HG03378 (cell line): ENCODE results near the gene ZNF765.
"Not testable (repeated sequence)": the region's sequence is repeated elsewhere in the genome, so short reads cannot be mapped to it uniquely, and the experiment has no call there.

Source experiments
- ATAC-seq: cut with Tn5 transposase; IDR thresholded peaks from one replicate; pipeline ENCODE4 v1.9.1; 2021; ENCODE audit warnings: mild to moderate bottlenecking, moderate library complexity; ENCODE audit not compliant: unreplicated experiment

ZNF765 gene

DNA sequence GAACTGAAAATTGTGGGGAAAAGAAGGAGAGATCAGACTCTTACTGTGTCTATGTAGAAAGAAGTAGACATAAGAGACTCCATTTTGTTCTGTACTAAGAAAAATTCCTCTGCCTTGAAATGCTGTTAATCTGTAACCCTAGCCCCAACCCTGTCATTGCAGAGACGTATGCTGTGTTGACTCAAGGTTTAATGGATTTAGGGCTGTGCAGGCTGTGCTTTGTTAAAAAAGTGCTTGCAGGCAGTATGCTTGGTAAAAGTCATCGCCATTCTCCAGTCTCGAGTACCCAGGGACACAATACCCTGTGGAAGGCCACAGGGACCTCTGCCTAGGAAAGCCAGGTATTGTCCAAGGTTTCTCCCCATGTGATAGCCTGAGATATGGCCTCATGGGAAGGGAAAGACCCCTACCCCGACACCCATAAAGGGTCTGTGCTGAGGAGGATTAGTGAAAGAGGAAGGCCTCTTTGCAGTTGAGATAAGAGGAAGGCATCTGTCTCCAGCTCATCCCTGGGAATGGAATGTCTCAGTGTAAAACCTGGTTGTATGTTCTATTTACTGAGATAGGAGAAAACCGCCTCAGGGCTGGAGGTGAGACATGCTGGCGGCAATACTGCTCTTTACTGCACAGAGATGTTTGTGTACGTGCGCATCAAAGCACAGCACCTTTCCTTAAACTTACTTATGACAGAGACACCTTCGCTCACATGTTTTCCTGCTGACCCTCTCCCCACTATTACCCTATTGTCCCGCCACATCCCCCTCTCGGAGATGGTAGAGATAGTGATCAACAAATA, 25.8 kb downstream of the ZNF765 start:
- not testable (repeated sequence) for ATAC-seq

DNA sequence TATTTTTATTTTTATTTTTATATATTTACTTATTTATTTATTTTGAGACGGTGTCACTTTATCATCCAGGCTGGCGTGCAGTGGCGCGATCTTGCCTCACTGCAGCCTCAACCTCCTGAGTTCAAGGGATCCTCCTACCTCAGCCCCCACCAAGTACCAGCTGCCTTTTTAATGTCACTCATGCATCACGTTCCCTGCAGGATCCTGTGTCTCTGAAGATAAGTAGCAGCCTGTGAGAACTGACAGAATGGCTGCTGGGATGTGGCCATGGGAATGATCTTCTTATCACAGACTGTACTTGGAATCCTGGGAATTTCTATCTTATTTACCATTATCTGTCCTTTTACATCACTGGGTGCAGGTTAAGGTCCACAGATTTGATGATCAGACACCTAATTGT, 27.6 kb downstream of the ZNF765 start:
- no peak for ATAC-seq

DNA sequence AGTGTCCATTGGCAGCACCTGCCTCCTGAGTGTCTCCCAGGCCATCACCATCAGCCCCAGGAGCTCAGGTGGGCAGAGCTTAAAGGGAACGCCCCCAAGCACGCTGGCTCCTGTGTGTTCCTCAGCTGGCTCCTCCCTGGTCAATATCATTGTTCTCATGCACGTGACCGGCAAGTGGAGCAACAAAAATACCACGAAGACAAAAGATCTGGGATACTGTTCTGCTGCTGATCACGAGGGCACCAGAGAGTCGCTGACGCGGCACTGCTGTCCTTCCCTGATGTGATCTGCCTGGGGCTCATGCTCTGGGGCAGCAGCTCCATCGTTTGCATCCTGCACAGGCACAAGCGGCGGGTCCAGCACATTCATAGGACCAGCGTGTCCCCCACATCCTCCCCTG, 28.1 kb downstream of the ZNF765 start:
- ATAC-seq: not testable (repeated sequence)

DNA sequence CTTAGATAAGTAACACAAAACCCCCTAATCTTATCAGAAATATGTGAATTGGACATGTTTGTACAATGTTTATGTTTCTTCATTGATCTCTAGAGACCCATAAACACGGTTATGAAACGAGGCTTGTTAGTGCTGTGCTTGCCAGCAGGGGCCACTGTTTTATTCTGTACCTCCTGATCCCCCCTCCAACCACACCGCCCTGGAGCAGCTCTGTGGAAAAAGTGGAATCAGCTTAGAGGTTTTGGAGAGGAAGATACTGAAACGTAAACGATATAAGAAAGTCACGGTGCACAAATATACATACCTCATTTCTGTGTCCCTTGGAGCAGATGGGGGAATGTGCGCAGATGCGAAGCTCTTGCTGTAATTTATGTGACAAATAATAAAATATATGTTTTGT, 28.7 kb downstream of the ZNF765 start:
- ATAC-seq: not testable (repeated sequence)

DNA sequence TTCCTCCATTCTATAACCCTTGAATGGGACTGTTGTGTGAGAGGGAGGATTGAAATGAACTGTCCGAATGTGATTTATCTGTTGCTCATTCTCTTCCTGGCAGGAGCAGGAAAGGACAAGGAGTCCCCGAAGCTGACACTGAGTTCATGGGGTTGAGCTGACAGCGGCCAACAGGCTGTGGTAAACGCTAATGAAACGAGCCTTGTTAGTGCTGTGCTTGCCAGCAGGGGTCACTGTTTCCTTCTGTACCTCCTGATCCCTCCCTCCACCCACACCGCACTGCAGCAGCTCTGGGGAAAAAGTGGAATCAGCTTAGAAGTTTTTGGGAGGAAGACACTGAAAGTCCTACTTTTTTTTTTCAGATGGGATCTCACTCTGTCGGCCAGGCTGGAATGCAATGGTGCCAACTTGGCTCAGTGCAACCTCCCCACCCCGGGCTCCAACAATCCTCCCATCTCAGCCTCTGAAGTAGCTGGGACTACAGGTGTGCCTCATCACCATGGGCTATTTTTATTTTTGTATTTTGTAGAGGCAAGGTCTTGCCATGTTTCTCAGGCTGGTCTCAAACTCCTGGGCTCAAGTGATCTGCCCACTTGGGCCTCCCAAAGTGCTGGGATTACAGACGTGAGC, 30.1 kb downstream of the ZNF765 start:
- ATAC-seq: no peak

DNA sequence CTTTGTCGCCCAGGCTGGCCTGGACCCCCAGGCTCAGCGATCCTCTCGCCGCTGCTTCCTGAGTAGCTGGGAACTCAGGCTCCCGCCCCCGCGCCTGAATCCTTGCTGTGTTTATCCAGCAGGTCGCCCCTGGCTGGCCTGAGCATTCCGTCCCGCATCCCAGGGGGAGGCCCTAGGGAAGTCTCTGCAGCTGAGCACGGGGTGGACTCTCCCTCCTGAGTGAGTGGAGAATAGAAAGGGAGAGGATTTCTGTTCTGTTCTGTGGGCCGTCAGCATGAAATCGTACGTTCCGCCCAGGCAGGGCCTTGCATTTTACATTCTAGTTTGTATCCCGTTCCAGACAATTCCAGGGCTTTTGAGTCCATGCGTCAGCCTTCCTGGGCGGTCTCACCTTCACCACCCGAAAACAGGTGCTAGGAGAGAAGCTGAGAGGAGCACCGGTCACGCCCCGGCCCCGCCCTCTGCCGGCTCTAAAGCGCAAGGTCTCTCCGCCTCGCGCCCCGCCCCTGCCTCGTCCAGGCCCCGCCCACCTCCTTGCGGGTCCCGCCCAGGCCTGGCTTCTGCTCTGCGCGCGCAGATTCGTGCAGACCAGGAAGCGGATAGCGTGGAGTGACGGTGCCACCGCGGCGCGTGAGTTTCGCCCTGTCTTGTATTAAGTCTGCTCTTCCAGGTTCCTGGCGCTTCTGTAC, 36.6 kb downstream of the ZNF765 start, which contains the start of gene ZNF761:
ZNF761 (plus strand) TSS at position 586 of the 689 bp plus-strand sequence. CDS start 15,285 bp downstream, outside the sequence.
- ATAC-seq: peak; percentile 81

DNA sequence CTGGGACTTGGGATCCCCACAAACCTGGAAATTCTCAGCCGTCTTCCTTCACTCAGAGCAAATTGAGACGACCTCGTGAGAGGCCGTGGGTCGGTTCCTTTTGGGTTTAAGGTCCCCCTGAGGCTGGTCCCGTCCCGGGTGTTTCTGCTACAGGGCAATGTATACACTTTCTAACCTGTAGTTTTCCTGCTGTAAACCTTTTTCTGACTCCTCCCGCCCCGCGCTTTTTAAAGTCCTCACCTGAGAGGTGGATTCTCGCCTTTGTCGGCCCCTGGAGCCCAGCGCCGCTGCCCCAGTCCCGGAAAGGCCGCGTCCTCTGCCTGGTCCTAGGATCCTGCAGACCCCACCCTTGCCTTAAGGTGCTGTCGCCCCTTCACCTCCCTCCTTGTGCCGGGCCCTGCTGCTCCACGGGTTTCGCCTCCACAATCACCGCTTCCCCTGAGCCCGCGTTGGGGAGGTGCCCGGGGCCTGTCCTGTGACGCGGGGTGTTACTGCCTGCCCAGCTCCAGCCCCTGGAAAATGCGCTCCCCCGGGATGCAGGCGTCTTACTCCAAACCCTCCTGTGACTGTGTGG, 37.2 kb downstream of the ZNF765 start:
- peak; percentile 37 for ATAC-seq

DNA sequence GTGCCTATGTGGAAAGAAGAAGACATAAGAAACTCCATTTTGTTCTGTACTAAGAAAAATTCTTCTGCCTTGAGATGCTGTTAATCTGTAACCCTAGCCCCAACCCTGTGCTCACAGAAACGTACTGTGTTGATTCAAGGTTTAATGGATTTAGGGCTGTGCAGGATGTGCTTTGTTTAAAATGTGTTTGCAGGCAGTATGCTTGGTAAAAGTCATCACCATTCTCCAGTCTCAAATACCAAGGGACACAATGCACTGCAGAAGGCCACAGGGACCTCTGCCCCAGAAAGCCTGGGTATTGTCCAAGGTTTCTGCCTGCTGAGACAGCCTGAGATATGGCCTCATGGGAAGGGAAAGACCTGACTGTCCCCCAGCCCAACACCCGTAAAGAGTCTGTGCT, 48.9 kb downstream of the ZNF765 start:
- ATAC-seq: not testable (repeated sequence)

DNA sequence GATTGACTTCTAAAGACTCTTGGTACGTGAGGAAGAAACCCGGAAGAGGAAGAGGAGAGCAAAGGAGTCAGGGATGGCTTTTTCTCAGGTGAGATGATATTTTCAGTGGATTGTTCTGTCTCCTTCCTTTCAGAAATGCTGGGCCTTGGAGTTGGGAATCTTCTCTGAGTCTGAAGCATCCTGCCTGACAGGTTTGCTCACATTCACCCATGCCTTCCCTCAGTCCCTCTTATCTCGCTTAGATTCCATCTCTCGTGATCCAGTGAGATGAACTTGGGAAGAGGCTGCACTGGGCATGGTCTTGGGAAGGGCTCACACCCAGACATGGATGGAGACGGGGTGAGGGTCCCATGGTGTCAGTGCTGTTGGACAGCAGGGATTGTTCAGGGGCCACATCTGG, 52.2 kb downstream of the ZNF765 start:
- not testable (repeated sequence) for ATAC-seq

DNA sequence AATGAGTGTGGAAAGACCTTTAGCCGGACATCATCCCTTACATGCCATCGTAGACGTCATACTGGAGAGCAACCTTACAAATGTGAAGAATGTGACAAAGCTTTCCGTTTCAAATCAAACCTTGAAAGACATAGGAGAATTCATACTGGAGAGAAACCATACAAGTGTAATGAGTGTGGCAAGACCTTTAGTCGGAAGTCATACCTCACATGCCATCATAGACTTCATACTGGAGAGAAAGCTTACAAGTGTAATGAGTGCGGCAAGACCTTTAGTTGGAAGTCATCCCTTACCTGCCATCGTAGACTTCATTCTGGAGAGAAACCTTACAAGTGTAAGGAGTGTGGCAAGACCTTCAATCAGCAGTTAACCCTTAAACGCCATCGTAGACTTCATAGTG, 60.9 kb downstream of the ZNF765 start:
- ATAC-seq: no peak

DNA sequence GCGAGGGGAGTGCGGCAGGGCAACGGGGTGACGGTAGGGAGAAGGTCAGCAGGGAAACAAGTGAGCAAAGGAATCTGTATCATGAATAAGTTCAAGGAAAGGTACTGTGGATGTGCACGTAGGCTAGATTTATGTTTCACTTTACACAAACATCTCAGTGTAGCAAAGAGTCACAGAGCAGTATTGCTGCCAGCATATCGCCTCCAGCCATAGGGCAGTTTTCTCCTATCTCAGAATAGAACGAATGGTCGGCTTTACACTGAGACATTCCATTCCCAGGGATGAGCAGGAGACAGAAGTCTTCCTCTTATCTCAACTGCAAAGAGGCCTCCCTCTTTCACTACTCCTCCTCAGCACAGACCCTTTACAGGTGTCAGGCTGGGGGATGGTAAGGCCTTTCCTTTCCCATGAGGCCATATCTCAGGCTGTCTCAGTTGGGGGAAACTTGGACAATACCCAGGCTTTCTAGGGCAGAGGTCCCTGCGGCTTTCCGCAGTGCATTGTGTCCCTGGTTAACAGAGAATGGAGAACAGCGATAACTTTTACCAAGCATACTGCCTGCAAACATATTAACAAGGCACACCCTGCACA, 65.3 kb downstream of the ZNF765 start:
- not testable (repeated sequence) for ATAC-seq

DNA sequence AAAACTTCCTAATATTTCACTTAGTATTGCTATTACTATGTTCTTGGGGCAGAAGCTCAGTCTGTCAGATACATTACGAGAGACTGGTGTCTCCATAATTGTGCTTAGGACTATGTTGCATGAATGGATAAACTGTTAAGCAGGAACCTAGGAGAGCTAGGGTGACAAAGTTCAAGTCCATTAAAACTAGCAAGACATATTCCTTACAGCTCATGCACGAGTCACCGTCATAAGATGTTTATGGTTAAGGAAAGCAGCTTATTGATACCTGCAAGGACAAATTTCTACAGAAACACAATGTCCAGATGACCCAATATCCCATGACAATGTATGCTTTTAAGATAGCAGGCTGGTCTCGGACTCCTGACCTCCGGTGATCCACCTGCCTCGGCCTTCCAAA, 66.9 kb downstream of the ZNF765 start:
- no peak for ATAC-seq

DNA sequence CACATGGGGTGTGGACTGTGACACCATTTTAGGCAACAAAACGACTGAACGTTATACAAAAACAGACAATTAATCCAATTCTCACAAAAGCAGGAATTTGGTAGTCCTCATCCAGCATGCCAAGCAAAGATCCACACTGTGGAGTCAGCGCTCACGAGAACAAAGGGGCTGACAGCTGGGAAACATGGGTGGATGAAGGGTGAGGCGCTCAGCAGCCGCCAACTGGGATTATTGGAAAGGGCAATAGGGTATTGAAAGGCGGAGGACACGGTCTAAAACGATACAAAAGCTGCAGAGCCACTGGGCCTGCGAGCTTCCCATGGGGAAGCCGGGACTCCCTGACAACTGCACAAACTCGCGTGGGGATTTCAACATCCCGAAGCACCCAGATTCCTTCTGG, 67.9 kb downstream of the ZNF765 start:
- ATAC-seq: no peak

DNA sequence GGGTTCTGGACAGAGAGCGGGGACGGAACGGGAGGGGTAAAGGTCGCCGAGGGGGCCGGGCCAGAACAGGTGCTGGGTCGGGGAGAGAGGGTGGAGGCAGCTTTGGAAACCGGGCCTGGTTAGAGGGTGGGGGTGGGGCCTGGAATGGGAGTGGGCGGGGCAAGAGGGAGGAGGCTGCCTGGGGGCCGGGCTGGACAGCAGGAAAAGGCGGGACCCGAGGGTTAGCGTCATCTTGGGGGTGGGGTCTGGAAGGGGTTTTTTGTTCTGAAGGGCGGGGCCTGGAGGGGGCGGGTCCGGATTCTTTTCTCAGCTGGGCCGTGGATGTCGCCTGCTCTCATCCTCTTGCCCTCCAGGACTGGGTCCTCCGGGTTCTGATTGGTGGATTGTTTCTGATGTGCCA, 68.3 kb downstream of the ZNF765 start:
- no peak for ATAC-seq

DNA sequence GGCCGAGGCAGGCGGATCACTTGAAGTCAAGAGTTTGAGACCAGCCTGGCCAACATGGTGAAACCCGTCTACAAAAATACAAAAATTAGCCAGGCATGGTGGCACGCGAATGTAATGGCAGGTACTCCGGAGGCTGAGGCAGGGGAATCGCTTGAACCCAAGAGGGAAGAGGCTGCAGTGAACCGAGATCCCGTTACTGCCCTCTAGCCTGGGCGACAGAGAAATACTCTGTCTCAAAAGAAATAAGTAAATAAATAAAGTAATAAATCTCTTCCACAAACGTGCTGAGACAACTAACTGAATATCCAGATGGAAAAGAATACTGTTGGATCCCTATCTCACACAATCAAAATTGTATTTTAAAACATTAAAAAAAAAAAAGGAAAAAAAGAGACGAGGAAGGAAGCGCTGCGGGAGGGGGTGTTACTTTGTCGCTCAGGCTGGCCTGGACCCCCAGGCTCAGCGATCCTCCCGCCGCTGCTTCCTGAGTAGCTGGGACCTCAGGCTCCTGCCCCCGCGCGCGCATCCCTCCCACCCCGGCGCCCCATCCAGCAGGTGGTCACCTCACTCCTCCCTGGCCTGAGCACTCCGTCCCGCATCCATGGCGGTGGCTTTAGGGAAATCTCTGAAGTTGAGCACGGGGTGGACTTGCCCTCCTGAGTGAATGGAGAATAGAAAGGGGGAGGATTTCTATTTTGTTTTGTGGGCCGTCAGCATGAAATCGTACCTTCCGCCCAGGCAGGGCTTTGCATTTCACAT, 72.0 kb downstream of the ZNF765 start:
- no peak for ATAC-seq

DNA sequence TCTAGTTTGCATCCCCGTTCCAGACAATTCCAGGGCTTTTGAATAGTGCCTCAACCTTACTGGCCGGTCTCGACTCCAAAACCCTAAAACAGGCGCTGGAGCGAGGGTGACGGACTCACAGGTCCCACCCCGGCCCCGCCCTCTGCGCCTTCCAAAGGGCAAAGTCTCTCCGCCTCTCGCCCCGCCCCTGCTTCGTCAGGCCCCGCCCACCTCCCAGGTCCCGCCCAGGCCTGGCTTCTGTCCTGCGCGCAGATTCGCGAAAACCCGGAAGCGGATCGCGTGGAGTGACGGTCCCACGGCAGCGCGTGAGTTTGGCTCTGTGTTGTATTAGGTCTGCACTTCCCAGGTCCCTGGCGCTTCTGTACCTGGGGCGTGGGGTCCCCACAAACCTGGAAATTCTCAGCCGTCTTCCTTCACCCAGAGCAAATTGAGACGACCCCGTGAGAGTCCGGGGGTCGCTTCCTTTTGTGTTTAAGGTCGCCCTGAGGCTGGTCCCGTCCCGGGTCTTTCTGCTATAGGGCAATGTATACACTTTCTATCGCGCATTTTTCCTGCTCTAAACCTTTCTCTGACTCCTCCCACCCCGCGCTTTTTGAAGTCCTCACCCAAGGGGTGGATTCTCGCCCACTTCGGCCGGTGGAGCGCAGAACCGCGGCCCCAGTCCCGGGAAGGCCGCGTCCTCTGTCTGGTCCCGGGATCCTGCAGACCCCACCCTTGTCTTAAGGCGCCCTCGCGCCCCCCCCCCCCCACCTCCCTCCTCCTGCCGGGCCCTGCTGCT, 72.7 kb downstream of the ZNF765 start, which contains the start of gene ZNF813:
ZNF813 (plus strand) TSS at position 249 of the 778 bp plus-strand sequence. CDS start 16,090 bp downstream, outside the sequence.
- no peak for ATAC-seq

DNA sequence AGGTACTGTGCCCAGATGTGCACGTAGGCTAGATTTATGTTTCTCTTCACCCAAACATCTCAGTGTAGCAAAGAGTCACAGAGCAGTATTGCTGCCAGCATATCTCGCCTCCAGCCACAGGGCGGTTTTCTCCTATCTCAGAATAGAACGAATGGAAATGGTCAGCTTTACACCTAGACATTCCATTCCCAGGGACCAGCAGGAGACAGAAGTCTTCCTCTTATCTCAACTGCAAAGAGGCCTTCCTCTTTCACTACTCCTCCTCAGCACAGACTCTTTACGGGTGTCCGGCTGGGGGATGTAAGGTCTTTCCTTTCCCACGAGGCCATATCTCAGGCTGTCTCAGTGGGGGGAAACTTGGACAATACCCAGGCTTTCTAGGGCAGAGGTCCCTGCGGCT, 73.7 kb downstream of the ZNF765 start:
- not testable (repeated sequence) for ATAC-seq

DNA sequence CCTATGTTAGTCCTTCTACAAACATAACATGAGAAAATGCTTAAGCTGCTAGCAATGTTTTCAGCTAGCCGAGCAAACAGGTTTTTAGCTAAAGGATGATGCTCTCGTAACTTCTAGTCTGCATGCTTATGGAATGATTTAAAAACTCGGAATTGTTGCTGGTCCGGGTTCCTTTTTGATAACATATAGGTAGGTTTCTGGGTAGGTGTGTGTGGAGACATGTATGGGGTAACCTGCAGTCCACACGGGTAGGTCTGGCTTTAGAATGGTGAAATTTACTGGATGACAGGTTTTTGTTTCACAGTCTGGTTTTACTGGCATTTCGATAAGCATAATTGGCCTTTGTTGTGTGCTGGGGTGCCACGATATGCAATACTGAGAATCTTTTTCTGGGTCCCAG, 77.0 kb downstream of the ZNF765 start:
- ATAC-seq: no peak

DNA sequence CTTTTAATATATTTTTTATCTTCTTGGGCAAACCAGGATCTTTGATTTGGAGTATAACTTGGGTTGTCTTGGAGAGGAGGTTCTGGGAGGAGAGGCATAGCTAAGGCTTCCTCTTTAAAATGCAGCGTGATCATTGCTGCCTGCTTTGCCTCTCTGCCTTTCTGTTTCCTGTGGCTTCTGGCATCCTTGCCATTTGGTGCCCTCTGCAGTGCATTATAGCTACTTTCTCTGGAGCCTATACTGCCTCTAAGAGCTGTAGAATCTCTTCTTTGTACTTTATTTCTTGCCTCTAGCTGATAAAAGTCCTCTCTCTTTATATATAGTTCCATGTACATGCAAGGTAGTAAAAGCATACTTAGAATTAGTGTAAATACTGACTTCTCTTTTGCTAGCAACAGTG, 79.9 kb downstream of the ZNF765 start:
- not testable (repeated sequence) for ATAC-seq
